H9 (cell line): ENCODE measurements around the gene GOLGA6L7. TPM values are rescaled to one million over a fixed set of nuclear protein-coding genes. Genes with fewer than 3 reads are reported as not detected.
"Not testable (repeated sequence)": the region's sequence is repeated elsewhere in the genome, so short reads cannot be mapped to it uniquely, and the experiment has no call there.

Experiments
- DNase-seq: peaks from one replicate; pipeline ENCODE4 v3.0.0-alpha.2; 2017
- H2AFZ ChIP-seq: one replicate; pipeline ENCODE4 v1.6.1; 2013; ENCODE audit warnings: mild to moderate bottlenecking, low read length, control low read depth, moderate library complexity
- H2AK5ac ChIP-seq: 2 replicates; pipeline ENCODE4 v1.6.1; 2013; ENCODE audit warnings: low read length, control low read depth, mixed read lengths; ENCODE audit not compliant: insufficient read length
- H2BK120ac ChIP-seq: one replicate; pipeline ENCODE4 v1.6.1; 2013; ENCODE audit warnings: low read depth, mild to moderate bottlenecking, low read length, control low read depth, inconsistent platforms; ENCODE audit not compliant: poor library complexity, severe bottlenecking
- H2BK12ac ChIP-seq: 2 replicates; pipeline ENCODE4 v1.6.1; 2013; ENCODE audit warnings: low read length, control low read depth, mixed read lengths, low read depth; ENCODE audit not compliant: insufficient read length
- H2BK15ac ChIP-seq: 2 replicates; pipeline ENCODE4 v1.6.1; 2013; ENCODE audit warnings: low read depth, low read length, control low read depth
- H2BK20ac ChIP-seq: one replicate; pipeline ENCODE4 v1.6.1; 2013; ENCODE audit warnings: low read depth, mild to moderate bottlenecking, low read length, control low read depth, inconsistent platforms; ENCODE audit not compliant: poor library complexity, severe bottlenecking
- H2BK5ac ChIP-seq: 2 replicates; pipeline ENCODE4 v1.6.1; 2013; ENCODE audit warnings: low read length, control low read depth, mixed read lengths; ENCODE audit not compliant: insufficient read length
- H3K14ac ChIP-seq: 2 replicates; pipeline ENCODE4 v1.6.1; 2013; ENCODE audit warnings: low read length, control low read depth; ENCODE audit not compliant: insufficient read depth
- H3K18ac ChIP-seq: 2 replicates; pipeline ENCODE4 v1.6.1; 2013; ENCODE audit warnings: low read depth, mild to moderate bottlenecking, mixed read lengths, low read length, control low read depth; ENCODE audit not compliant: insufficient read length
- H3K23ac ChIP-seq: 2 replicates; pipeline ENCODE4 v1.6.1; 2013; ENCODE audit warnings: low read length, control low read depth, mixed read lengths, low read depth; ENCODE audit not compliant: insufficient read length
- H3K23me2 ChIP-seq: 2 replicates; pipeline ENCODE4 v1.6.1; 2013; ENCODE audit warnings: low read depth, mild to moderate bottlenecking, mixed read lengths, low read length, control low read depth; ENCODE audit not compliant: insufficient read length, poor library complexity, severe bottlenecking
- H3K27ac ChIP-seq: 2 replicates; pipeline ENCODE4 v1.5.1; 2013; ENCODE audit warnings: low read length, control low read depth, mixed read lengths, low read depth; ENCODE audit not compliant: insufficient read length
- H3K27me3 ChIP-seq: 2 replicates; pipeline ENCODE4 v1.6.1; 2013; ENCODE audit warnings: low read length, control low read depth, inconsistent platforms; ENCODE audit not compliant: insufficient read depth
- H3K4ac ChIP-seq: 2 replicates; pipeline ENCODE4 v1.6.1; 2013; ENCODE audit warnings: low read depth, mild to moderate bottlenecking, control low read depth, inconsistent platforms, low read length, moderate library complexity
- H3K4me1 ChIP-seq: 2 replicates; pipeline ENCODE4 v1.6.1; 2013; ENCODE audit warnings: low read length, control low read depth, inconsistent platforms; ENCODE audit not compliant: insufficient read depth
- H3K4me2 ChIP-seq: 2 replicates; pipeline ENCODE4 v1.6.1; 2013; ENCODE audit warnings: low read length, control low read depth, mixed read lengths; ENCODE audit not compliant: insufficient read length, insufficient read depth
- H3K56ac ChIP-seq: 2 replicates; pipeline ENCODE4 v1.6.1; 2013; ENCODE audit warnings: low read depth, mild to moderate bottlenecking, mixed read lengths, low read length, control low read depth; ENCODE audit not compliant: insufficient read length
- H3K79me1 ChIP-seq: 2 replicates; pipeline ENCODE4 v1.6.1; 2013; ENCODE audit warnings: low read depth, mild to moderate bottlenecking, moderate library complexity, low read length, control low read depth, inconsistent platforms; ENCODE audit not compliant: insufficient read depth, poor library complexity, severe bottlenecking
- H3K79me2 ChIP-seq: 2 replicates; pipeline ENCODE4 v1.6.1; 2013; ENCODE audit warnings: low read length, control low read depth, inconsistent platforms; ENCODE audit not compliant: insufficient read depth
- H3K9ac ChIP-seq: 2 replicates; pipeline ENCODE4 v1.6.1; 2013; ENCODE audit warnings: low read length, control low read depth, mixed read lengths; ENCODE audit not compliant: insufficient read length; ENCODE audit errors: extremely low read depth
- H3K9me3 ChIP-seq: one replicate; pipeline ENCODE4 v1.6.1; 2013; ENCODE audit warnings: low read depth, low read length, inconsistent platforms; ENCODE audit not compliant: control insufficient read depth
- H3T11ph ChIP-seq: one replicate; pipeline ENCODE4 v1.6.1; 2013; ENCODE audit warnings: mild to moderate bottlenecking, low read length, control low read depth, inconsistent platforms
- H4K20me1 ChIP-seq: one replicate; pipeline ENCODE4 v1.6.1; 2013; ENCODE audit not compliant: control insufficient read depth, insufficient read length, insufficient read depth
- H4K5ac ChIP-seq: 2 replicates; pipeline ENCODE4 v1.6.1; 2013; ENCODE audit warnings: low read depth, mild to moderate bottlenecking, mixed read lengths, low read length, control low read depth; ENCODE audit not compliant: insufficient read length
- H4K8ac ChIP-seq: replicated peaks from 2 replicates; pipeline ENCODE4 v1.6.1; 2013; ENCODE audit warnings: low read length, control low read depth, mixed read lengths, low read depth; ENCODE audit not compliant: insufficient read length
- H4K91ac ChIP-seq: 2 replicates; pipeline ENCODE4 v1.6.1; 2013; ENCODE audit warnings: low read depth, mild to moderate bottlenecking, moderate library complexity, mixed read lengths, low read length, control low read depth; ENCODE audit not compliant: insufficient read length
- H3K27ac Mint-ChIP-seq, 3 experiments: 2 replicates in 2 of 3; 3 replicates in 1 of 3; pipeline ENCODE4 v1.8.0; 2020 to 2021; ENCODE audit warnings: mixed read lengths in 3 of 3, mild to moderate bottlenecking in 1 of 3, moderate library complexity in 1 of 3
- H3K27me3 Mint-ChIP-seq: 2 replicates; pipeline ENCODE4 v1.8.0; 2021; ENCODE audit warnings: low read depth, mild to moderate bottlenecking, moderate library complexity, mixed read lengths
- H3K36me3 Mint-ChIP-seq, 3 experiments: 2 replicates in 2 of 3; 3 replicates in 1 of 3; pipeline ENCODE4 v1.8.0; 2020 to 2021; ENCODE audit warnings: low read depth in 3 of 3, mixed read lengths in 3 of 3; ENCODE audit not compliant: insufficient read depth in 1 of 3
- H3K4me1 Mint-ChIP-seq, 2 experiments: 2 replicates each; pipeline ENCODE4 v1.8.0; 2020; ENCODE audit warnings: mixed read lengths in 2 of 2
- H3K4me3 Mint-ChIP-seq, 2 experiments: 2 replicates in 1 of 2; 3 replicates in 1 of 2; pipeline ENCODE4 v1.8.0; 2020 to 2021; ENCODE audit warnings: mild to moderate bottlenecking in 2 of 2, mixed read lengths in 2 of 2, moderate library complexity in 1 of 2
- H3K9me3 Mint-ChIP-seq, 2 experiments: 2 replicates in 1 of 2; 3 replicates in 1 of 2; pipeline ENCODE4 v1.8.0; 2020; ENCODE audit warnings: mild to moderate bottlenecking in 2 of 2, mixed read lengths in 2 of 2, moderate library complexity in 1 of 2
- WGBS: extraction: QIAGEN DNeasy Blood & Tissue Kit; methylation state at CpG from one replicate; pipeline ENCODE4 v1.1.7; 2013; ENCODE audit warnings: missing lambda C conversion rate, low lambda C conversion rate, mixed read lengths; ENCODE audit not compliant: insufficient read length; ENCODE audit errors: extremely low coverage; 5-methylcytosine and 5-hydroxymethylcytosine counted together
- total RNA-seq: library from RNA; stranded (reverse); gene quantifications from 2 replicates; pipeline ENCODE4 v1.2.1, GENCODE V29; 2021

The GOLGA6L7 gene
- total RNA-seq, 1 experiment from 2014 or later: not detected

DNA sequence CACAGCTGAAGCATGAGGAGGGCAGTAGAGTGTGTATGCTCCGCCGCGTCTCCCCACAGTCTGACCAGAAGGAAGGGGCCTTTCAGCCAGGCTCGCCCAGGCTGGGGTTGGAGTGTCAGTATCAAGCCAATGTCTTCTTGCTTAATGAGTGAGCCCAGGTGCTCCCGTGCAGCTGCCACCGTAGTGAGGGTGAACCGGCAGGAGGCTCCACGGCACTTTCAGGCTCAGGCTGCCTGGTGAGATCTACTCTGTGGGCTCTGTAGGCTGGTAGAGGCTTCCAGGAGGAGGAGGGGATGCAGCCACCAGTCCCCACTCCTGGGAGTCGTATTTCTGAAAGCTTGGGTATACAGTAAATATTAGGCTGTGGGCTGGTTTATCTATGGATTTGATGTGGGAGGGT, 8.2 kb downstream of the GOLGA6L7 start:
- not testable (repeated sequence) for H3K4me3 Mint-ChIP-seq, H4K91ac ChIP-seq, H3K23ac ChIP-seq

DNA sequence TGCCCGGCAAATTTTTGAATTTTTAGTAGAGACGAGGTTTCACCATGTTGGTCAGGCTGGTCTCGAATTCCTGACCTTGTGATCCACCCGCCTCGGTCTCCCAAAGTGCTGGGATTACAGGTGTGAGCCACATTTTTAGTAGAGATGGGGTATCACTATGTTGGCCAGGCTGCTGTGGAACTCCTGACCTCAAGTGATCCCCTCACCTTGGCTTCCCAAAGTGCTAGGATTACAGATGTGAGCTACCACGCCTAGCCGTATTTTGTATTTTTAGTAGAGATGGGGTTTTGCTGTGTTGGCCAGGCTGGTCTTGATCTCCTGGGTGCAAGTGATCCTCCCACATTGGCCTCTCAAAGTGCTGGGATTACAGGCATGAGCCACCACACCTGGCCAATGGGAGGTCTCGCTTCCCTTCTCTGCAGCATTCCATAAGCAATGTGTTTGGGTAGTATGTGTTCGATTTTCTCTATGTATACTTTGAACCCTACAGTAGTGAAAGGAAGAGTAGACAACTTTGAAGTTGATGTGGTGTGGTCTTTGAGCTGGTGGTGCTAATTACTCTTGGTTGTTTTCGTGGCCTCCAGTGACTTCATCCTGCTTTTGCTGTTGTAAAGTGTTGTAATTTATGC, 13.4 kb downstream of the GOLGA6L7 start:
- not testable (repeated sequence) for H2BK20ac ChIP-seq, H4K91ac ChIP-seq, H2BK120ac ChIP-seq, H2AFZ ChIP-seq, H3K9ac ChIP-seq, H3K4ac ChIP-seq, H2BK15ac ChIP-seq, H3K4me3 Mint-ChIP-seq, H4K20me1 ChIP-seq, H3K9me3 Mint-ChIP-seq, H4K5ac ChIP-seq, H2BK12ac ChIP-seq, H3K4me1 Mint-ChIP-seq, H3K18ac ChIP-seq, H3K56ac ChIP-seq, H3K27me3 ChIP-seq, H2BK5ac ChIP-seq, H3K14ac ChIP-seq, H3K79me1 ChIP-seq, H3K27ac ChIP-seq, H3K23me2 ChIP-seq, H2AK5ac ChIP-seq, H3K27ac Mint-ChIP-seq, H4K8ac ChIP-seq, H3K36me3 Mint-ChIP-seq, H3K9me3 ChIP-seq, H3T11ph ChIP-seq, H3K4me2 ChIP-seq, H3K79me2 ChIP-seq, H3K4me1 ChIP-seq, DNase-seq, H3K23ac ChIP-seq
- peaks cover 26% of the 10 kb centered on the region for H3K27me3 Mint-ChIP-seq
- WGBS: no CpG with 5 or more reads among the region's 10 CpGs

More for the DNA sequence above, 8.2 kb downstream of the GOLGA6L7 start:
- not testable (repeated sequence) for H3K56ac ChIP-seq, H4K5ac ChIP-seq, H3K27me3 Mint-ChIP-seq, H3K27me3 ChIP-seq, H2AFZ ChIP-seq, H3K4me2 ChIP-seq, H3K4me1 Mint-ChIP-seq, H3T11ph ChIP-seq, DNase-seq, H3K23me2 ChIP-seq, H2AK5ac ChIP-seq, H3K9me3 Mint-ChIP-seq, H2BK5ac ChIP-seq, H4K20me1 ChIP-seq, H3K9me3 ChIP-seq, H4K8ac ChIP-seq, H2BK15ac ChIP-seq, H3K9ac ChIP-seq, H3K79me1 ChIP-seq, H3K4ac ChIP-seq, H3K27ac Mint-ChIP-seq, H3K27ac ChIP-seq, H3K36me3 Mint-ChIP-seq, H2BK20ac ChIP-seq, H3K18ac ChIP-seq, H3K4me1 ChIP-seq, H2BK120ac ChIP-seq, H3K14ac ChIP-seq, H2BK12ac ChIP-seq, H3K79me2 ChIP-seq
- WGBS: no CpG with 5 or more reads among the region's 9 CpGs
